ENCODE measurements around the gene GIPC2.

GRCh38 chr1:78048446-78048845 is 2.7 kb downstream of the GIPC2 start:
- TF ChIP-seq POLR2A (IDR thresholded peaks at IDR 0.05; ENCODE audit: low read depth, low read length) (no peak), RAD21 (IDR thresholded peaks at IDR 0.05; ENCODE audit: insufficient read depth, low read depth, low read length) (no peak), PML (IDR thresholded peaks at IDR 0.05; ENCODE audit: low read length) (no peak), SPI1 (IDR thresholded peaks at IDR 0.05; ENCODE audit: borderline replicate concordance, insufficient read depth, low read depth, low read length) (no peak)

Data from GM12878 (cell line).